Mucosa of stomach (tissue), 1 donor: Measurements from ENCODE around the gene AEBP2.
"Not testable (repeated sequence)": the region's sequence is repeated elsewhere in the genome, so short reads cannot be mapped to it uniquely, and the experiment has no call there.

ENCODE experiments used
- H3K27me3 ChIP-seq: one replicate; pipeline ENCODE4 v1.7.0; 2013; ENCODE audit warnings: mild to moderate bottlenecking, low read length; ENCODE audit not compliant: control insufficient read depth, insufficient read depth
- H3K36me3 ChIP-seq: one replicate; pipeline ENCODE4 v1.7.0; 2013; ENCODE audit warnings: low read length; ENCODE audit not compliant: control insufficient read depth, insufficient read depth
- H3K4me1 ChIP-seq: one replicate; pipeline ENCODE4 v1.7.0; 2013; ENCODE audit warnings: mild to moderate bottlenecking, low read length; ENCODE audit not compliant: control insufficient read depth, insufficient read depth
- H3K4me3 ChIP-seq: one replicate; pipeline ENCODE4 v1.7.0; 2013; ENCODE audit warnings: low read length
- H3K9ac ChIP-seq: one replicate; pipeline ENCODE4 v1.7.0; 2013; ENCODE audit warnings: mild to moderate bottlenecking, low read length, moderate library complexity
- H3K9me3 ChIP-seq: one replicate; pipeline ENCODE4 v1.7.0; 2013; ENCODE audit warnings: mild to moderate bottlenecking, low read length, moderate library complexity; ENCODE audit not compliant: control insufficient read depth
- donor health status: Pancreatic carcinoma.

Gene AEBP2

GRCh38 chr12:19410211-19410610 is 29.1 kb upstream of the AEBP2 start:
- H3K9me3 ChIP-seq: no peaks in the 10 kb centered on the region
- H3K4me3 ChIP-seq: no peak overlapping the region
- no peaks in the 10 kb centered on the region for H3K4me1 ChIP-seq
- H3K9ac ChIP-seq: no peak overlapping the region
- H3K27me3 ChIP-seq: no peaks in the 10 kb centered on the region
- no peaks in the 10 kb centered on the region for H3K36me3 ChIP-seq

GRCh38 chr12:19410629-19411185 is 28.6 kb upstream of the AEBP2 start:
- Histone ChIP-seq H3K36me3 (no peaks in the 10 kb centered on the region), H3K9me3 (no peaks in the 10 kb centered on the region), H3K9ac (no peak overlapping the region), H3K27me3 (no peaks in the 10 kb centered on the region), H3K4me1 (no peaks in the 10 kb centered on the region), H3K4me3 (no peak overlapping the region)

- Histone ChIP-seq H3K9ac (no peak overlapping the region), H3K4me3 (no peak overlapping the region), H3K9me3 (no peaks in the 10 kb centered on the region), H3K27me3 (no peaks in the 10 kb centered on the region), H3K36me3 (no peaks in the 10 kb centered on the region), H3K4me1 (no peaks in the 10 kb centered on the region)
Measured at GRCh38 chr12:19411234-19412204, 27.8 kb upstream of the AEBP2 start.

- H3K9me3 ChIP-seq: no peaks in the 10 kb centered on the region
- H3K4me3 ChIP-seq: no peak overlapping the region
- H3K9ac ChIP-seq: no peak overlapping the region
- no peaks in the 10 kb centered on the region for H3K4me1 ChIP-seq
- H3K27me3 ChIP-seq: no peaks in the 10 kb centered on the region
- H3K36me3 ChIP-seq: no peaks in the 10 kb centered on the region
Measured at GRCh38 chr12:19412844-19413243, 26.4 kb upstream of the AEBP2 start.

- not testable (repeated sequence) for H3K4me1 ChIP-seq, H3K9ac ChIP-seq, H3K4me3 ChIP-seq, H3K9me3 ChIP-seq, H3K36me3 ChIP-seq, H3K27me3 ChIP-seq
Measured at GRCh38 chr12:19413582-19413981, 25.7 kb upstream of the AEBP2 start.

GRCh38 chr12:19415563-19415962 is 23.7 kb upstream of the AEBP2 start:
- no peaks in the 10 kb centered on the region for H3K36me3 ChIP-seq
- H3K4me1 ChIP-seq: no peaks in the 10 kb centered on the region
- H3K4me3 ChIP-seq: no peak overlapping the region
- H3K9ac ChIP-seq: no peak overlapping the region
- H3K27me3 ChIP-seq: no peaks in the 10 kb centered on the region
- no peaks in the 10 kb centered on the region for H3K9me3 ChIP-seq

GRCh38 chr12:19419086-19419485 is 20.2 kb upstream of the AEBP2 start:
- Histone ChIP-seq H3K9me3 (no peaks in the 10 kb centered on the region), H3K4me1 (no peaks in the 10 kb centered on the region), H3K9ac (no peak overlapping the region)

GRCh38 chr12:19421503-19422282 is 17.6 kb upstream of the AEBP2 start:
- no peaks in the 10 kb centered on the region for H3K9me3 ChIP-seq
- no peak overlapping the region for H3K9ac ChIP-seq
- H3K4me1 ChIP-seq: no peaks in the 10 kb centered on the region
- H3K4me3 ChIP-seq: no peak overlapping the region
- H3K27me3 ChIP-seq: no peaks in the 10 kb centered on the region
- no peaks in the 10 kb centered on the region for H3K36me3 ChIP-seq

More at GRCh38 chr12:19419086-19419485, 20.2 kb upstream of the AEBP2 start:
- H3K36me3 ChIP-seq: no peaks in the 10 kb centered on the region
- H3K4me3 ChIP-seq: no peak overlapping the region
- no peaks in the 10 kb centered on the region for H3K27me3 ChIP-seq

GRCh38 chr12:19423166-19423930 is 15.9 kb upstream of the AEBP2 start:
- Histone ChIP-seq H3K27me3 (no peaks in the 10 kb centered on the region), H3K36me3 (no peaks in the 10 kb centered on the region), H3K9me3 (no peaks in the 10 kb centered on the region), H3K9ac (no peak overlapping the region), H3K4me1 (no peaks in the 10 kb centered on the region), H3K4me3 (no peak overlapping the region)

GRCh38 chr12:19428246-19428645 is 11.0 kb upstream of the AEBP2 start:
- H3K9me3 ChIP-seq: no peaks in the 10 kb centered on the region
- no peaks in the 10 kb centered on the region for H3K27me3 ChIP-seq
- H3K4me3 ChIP-seq: no peak overlapping the region
- no peak overlapping the region for H3K9ac ChIP-seq
- H3K4me1 ChIP-seq: peaks cover 4% of the 10 kb centered on the region
- no peaks in the 10 kb centered on the region for H3K36me3 ChIP-seq

- H3K9ac ChIP-seq, H3K9me3 ChIP-seq, H3K27me3 ChIP-seq, H3K4me1 ChIP-seq, H3K4me3 ChIP-seq, H3K36me3 ChIP-seq: not testable (repeated sequence)
Measured at GRCh38 chr12:19429491-19429890, 9.8 kb upstream of the AEBP2 start.
